Neural cell (in vitro differentiated cells): ENCODE measurements around the gene CSPG4. TPM values are rescaled to one million over a fixed set of nuclear protein-coding genes. Genes with fewer than 3 reads are reported as not detected.

Experiments
- H2AFZ ChIP-seq: fragments of 200-600, 300-800 bp; sonication (generic), shearing (Covaris generic); 2 replicates; pipeline ENCODE4 v1.6.0; 2014; ENCODE audit warnings: low read depth, mild to moderate bottlenecking, antibody characterized with exemption, low read length, moderate library complexity
- H3F3A ChIP-seq: fragments of 200-600 bp; shearing (Covaris generic); 2 replicates; pipeline ENCODE4 v1.6.1; 2016; ENCODE audit warnings: mild to moderate bottlenecking, moderate library complexity, mixed read lengths, antibody characterized with exemption, low read length; ENCODE audit not compliant: insufficient read depth, poor library complexity, severe bottlenecking
- H3K27ac ChIP-seq: fragments of 200-600, 300-800 bp; sonication (generic), shearing (Covaris generic); 2 replicates; pipeline ENCODE4 v1.5.1; 2014; ENCODE audit warnings: mild to moderate bottlenecking, low read length, moderate library complexity
- H3K27me3 ChIP-seq: fragments of 300-800, 200-600 bp; sonication (generic), shearing (Covaris generic); 2 replicates; pipeline ENCODE4 v1.6.0; 2014; ENCODE audit warnings: mild to moderate bottlenecking, low read depth, low read length, moderate library complexity; ENCODE audit not compliant: insufficient read depth
- H3K36me3 ChIP-seq: fragments of 300-800, 200-600 bp; sonication (generic), shearing (Covaris generic); 2 replicates; pipeline ENCODE4 v1.5.1; 2014; ENCODE audit warnings: mild to moderate bottlenecking, antibody characterized with exemption, low read length, moderate library complexity; ENCODE audit not compliant: insufficient read depth
- H3K4me2 ChIP-seq: fragments of 300-800, 200-600 bp; sonication (generic), shearing (Covaris generic); 2 replicates; pipeline ENCODE4 v1.6.0; 2014; ENCODE audit warnings: mild to moderate bottlenecking, low read length
- H3K4me3 ChIP-seq: fragments of 300-800, 200-600 bp; sonication (generic), shearing (Covaris generic); 2 replicates; pipeline ENCODE4 v1.5.1; 2014; ENCODE audit warnings: mild to moderate bottlenecking, low read length, moderate library complexity
- H3K79me2 ChIP-seq: fragments of 200-600 bp; shearing (Covaris generic); replicated peaks from 2 replicates; pipeline ENCODE4 v1.6.0; 2014; ENCODE audit warnings: mild to moderate bottlenecking, low read length, moderate library complexity; ENCODE audit not compliant: insufficient read depth
- H3K9ac ChIP-seq: fragments of 300-800, 200-600 bp; sonication (generic), shearing (Covaris generic); 2 replicates; pipeline ENCODE4 v1.6.1; 2016; ENCODE audit warnings: mild to moderate bottlenecking, low read length, mixed read lengths
- H3K9me2 ChIP-seq: fragments of 200-600 bp; shearing (Covaris generic); 2 replicates; pipeline ENCODE4 v1.6.1; 2016; ENCODE audit warnings: mild to moderate bottlenecking, low read length, mixed read lengths; ENCODE audit not compliant: insufficient read depth
- H3K9me3 ChIP-seq: fragments of 200-600, 300-800 bp; sonication (generic), shearing (Covaris generic); 2 replicates; pipeline ENCODE4 v1.6.1; 2016; ENCODE audit warnings: mild to moderate bottlenecking, mixed run types, low read length, moderate library complexity, mixed read lengths
- H4K20me1 ChIP-seq: fragments of 200-600 bp; shearing (Covaris generic); 2 replicates; pipeline ENCODE4 v1.6.1; 2016; ENCODE audit warnings: mild to moderate bottlenecking, mixed run types; ENCODE audit not compliant: insufficient read depth
- CTCF ChIP-seq: fragments of 450-650 bp; IDR thresholded peaks from 2 replicates; pipeline ENCODE4 v1.5.1; 2014; ENCODE audit warnings: antibody characterized with exemption, mild to moderate bottlenecking, moderate library complexity; ENCODE audit not compliant: poor library complexity, severe bottlenecking
- EP300 ChIP-seq: fragments of 450-650 bp; conservative IDR thresholded peaks from 2 replicates; pipeline ENCODE4 v1.6.1; 2014; ENCODE audit warnings: antibody characterized with exemption, mild to moderate bottlenecking, moderate library complexity; ENCODE audit not compliant: poor library complexity, severe bottlenecking
- EZH2 ChIP-seq: fragments of 200-600, 300-800 bp; shearing (Covaris generic), sonication (generic); IDR thresholded peaks from 2 replicates; pipeline ENCODE4 v1.6.1; 2014; ENCODE audit warnings: antibody characterized with exemption, low read length, borderline replicate concordance, mild to moderate bottlenecking; ENCODE audit not compliant: insufficient read depth, poor library complexity, severe bottlenecking
- MXI1 ChIP-seq: fragments of 450-650 bp; conservative IDR thresholded peaks from 2 replicates; pipeline ENCODE4 v1.6.1; 2014; ENCODE audit warnings: antibody characterized with exemption, mild to moderate bottlenecking; ENCODE audit not compliant: poor library complexity, severe bottlenecking
- POLR2AphosphoS5 ChIP-seq: IDR thresholded peaks from 2 replicates; pipeline ENCODE4 v1.6.1; 2012
- RAD21 ChIP-seq: fragments of 450-650 bp; conservative IDR thresholded peaks from 2 replicates; pipeline ENCODE4 v1.6.1; 2014; ENCODE audit warnings: antibody characterized with exemption, mild to moderate bottlenecking, moderate library complexity
- SMC3 ChIP-seq: fragments of 450-650 bp; conservative IDR thresholded peaks from 2 replicates; pipeline ENCODE4 v1.6.1; 2014; ENCODE audit warnings: antibody characterized with exemption, mild to moderate bottlenecking, moderate library complexity; ENCODE audit not compliant: poor library complexity
- TAF1 ChIP-seq: IDR thresholded peaks from 2 replicates; pipeline ENCODE4 v1.6.1; 2012; ENCODE audit warnings: low read depth
- polyA plus RNA-seq: library from polyadenylated mRNA; depleted of rRNA; stranded (reverse); fragments of >200 nt; gene quantifications from 2 replicates; pipeline ENCODE4 v1.2.3, GENCODE V29; 2014
- TF ChIP-seq, protein P1 (sequence below): IDR thresholded peaks from 2 replicates; pipeline ENCODE4 v1.6.1; 2012; ENCODE audit warnings: borderline replicate concordance

Gene CSPG4
- polyA plus RNA-seq, 1 donor from 2014 or later, result not detected

GRCh38 chr15:75648156-75649000, 64.3 kb downstream of the CSPG4 start:
- Histone ChIP-seq H3K9me3 (no peaks in the 10 kb centered on the region), H4K20me1 (no peaks in the 10 kb centered on the region), H3K4me3 (peak overlapping the region; percentile 82), H3K36me3 (no peaks in the 10 kb centered on the region), H2AFZ (no peak overlapping the region), H3K9me2 (no peaks in the 10 kb centered on the region), H3K27ac (no peak overlapping the region), H3K27me3 (peaks cover 27% of the 10 kb centered on the region), H3K4me2 (peak overlapping the region; percentile 50), H3K9ac (peak overlapping the region; percentile 48), H3K79me2 (peaks cover 4% of the 10 kb centered on the region), H3F3A (no peaks in the 10 kb centered on the region)
- no peak for TF ChIP-seq POLR2AphosphoS5
- TF ChIP-seq RAD21, result no peak
- TF ChIP-seq EP300, result no peak
- no peak for TF ChIP-seq CTCF
- no peak for TF ChIP-seq TAF1
- TF ChIP-seq SMC3, result no peak
- no peak for TF ChIP-seq MXI1
- no peak for TF ChIP-seq EZH2
- TF ChIP-seq, protein P1, sequence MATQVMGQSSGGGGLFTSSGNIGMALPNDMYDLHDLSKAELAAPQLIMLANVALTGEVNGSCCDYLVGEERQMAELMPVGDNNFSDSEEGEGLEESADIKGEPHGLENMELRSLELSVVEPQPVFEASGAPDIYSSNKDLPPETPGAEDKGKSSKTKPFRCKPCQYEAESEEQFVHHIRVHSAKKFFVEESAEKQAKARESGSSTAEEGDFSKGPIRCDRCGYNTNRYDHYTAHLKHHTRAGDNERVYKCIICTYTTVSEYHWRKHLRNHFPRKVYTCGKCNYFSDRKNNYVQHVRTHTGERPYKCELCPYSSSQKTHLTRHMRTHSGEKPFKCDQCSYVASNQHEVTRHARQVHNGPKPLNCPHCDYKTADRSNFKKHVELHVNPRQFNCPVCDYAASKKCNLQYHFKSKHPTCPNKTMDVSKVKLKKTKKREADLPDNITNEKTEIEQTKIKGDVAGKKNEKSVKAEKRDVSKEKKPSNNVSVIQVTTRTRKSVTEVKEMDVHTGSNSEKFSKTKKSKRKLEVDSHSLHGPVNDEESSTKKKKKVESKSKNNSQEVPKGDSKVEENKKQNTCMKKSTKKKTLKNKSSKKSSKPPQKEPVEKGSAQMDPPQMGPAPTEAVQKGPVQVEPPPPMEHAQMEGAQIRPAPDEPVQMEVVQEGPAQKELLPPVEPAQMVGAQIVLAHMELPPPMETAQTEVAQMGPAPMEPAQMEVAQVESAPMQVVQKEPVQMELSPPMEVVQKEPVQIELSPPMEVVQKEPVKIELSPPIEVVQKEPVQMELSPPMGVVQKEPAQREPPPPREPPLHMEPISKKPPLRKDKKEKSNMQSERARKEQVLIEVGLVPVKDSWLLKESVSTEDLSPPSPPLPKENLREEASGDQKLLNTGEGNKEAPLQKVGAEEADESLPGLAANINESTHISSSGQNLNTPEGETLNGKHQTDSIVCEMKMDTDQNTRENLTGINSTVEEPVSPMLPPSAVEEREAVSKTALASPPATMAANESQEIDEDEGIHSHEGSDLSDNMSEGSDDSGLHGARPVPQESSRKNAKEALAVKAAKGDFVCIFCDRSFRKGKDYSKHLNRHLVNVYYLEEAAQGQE, result no peak

DNA sequence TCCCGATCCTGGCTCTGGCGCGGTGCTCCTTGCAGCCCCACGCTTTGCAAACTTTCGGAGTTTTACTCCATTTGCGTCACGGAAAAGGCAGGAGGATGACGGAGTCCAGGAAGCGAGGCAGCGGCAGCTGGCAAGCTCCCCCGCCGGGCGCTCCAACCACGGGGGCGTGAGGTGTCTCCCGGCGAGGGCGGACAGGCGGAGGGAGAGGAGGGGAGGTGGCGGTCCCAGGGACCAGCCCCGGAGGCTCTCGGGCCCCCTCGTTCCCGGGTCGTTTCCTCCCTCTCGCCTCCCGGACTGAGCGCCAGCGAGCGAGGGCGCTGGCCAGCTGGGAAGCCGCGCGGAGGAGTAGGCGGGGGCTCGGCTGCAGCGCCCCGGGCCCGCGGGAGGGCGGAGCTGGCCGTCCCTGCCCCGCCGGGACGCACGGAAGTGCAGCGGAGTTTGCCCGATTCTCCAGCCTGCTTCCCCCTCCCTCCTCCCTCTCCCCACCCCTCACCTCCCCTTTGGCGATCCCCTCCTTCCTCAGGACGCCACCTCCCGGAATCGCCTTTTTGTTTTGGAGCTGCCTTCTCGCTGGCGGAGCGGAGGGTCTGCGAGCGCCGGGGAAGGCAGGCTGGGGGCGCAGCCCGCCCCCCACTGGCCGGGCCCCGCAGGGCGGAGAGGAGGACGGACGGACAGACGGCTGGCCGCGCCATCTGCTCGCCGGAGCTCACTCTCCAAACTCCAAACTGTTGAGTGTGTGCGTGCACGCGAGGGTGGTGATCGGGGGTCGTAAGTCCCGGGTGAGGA, 65.1 kb downstream of the CSPG4 start, which contains the start of gene SNX33:
Gene SNX33 (plus strand): TSS at position 543 of the 786 bp plus-strand sequence. CDS start 1,191 bp downstream, outside the sequence.
- H3K4me2 ChIP-seq, result peak within 1 kb of the TSS; percentile 50
- peak within 1 kb of the TSS; percentile 82 for H3K4me3 ChIP-seq
- peaks cover 27% of the 10 kb centered on the region for H3K27me3 ChIP-seq
- no peaks in the 10 kb centered on the region for H3F3A ChIP-seq
- H3K9ac ChIP-seq, result peak within 1 kb of the TSS; percentile 48
- no peak within 1 kb of the TSS for H3K27ac ChIP-seq
- no peak within 1 kb of the TSS for H2AFZ ChIP-seq
- H3K9me3 ChIP-seq, result no peaks in the 10 kb centered on the region
- no peaks in the 10 kb centered on the region for H4K20me1 ChIP-seq
- no peaks in the 10 kb centered on the region for H3K9me2 ChIP-seq
- H3K36me3 ChIP-seq, result no peaks in the 10 kb centered on the region
- TF ChIP-seq EZH2 (no peak), CTCF (peak; percentile 54), MXI1 (peak; percentile 38), EP300 (no peak), TAF1 (no peak), SMC3 (no peak), POLR2AphosphoS5 (no peak), RAD21 (no peak)
- TF ChIP-seq, protein P1, result no peak
- peaks cover 4% of the 10 kb centered on the region for H3K79me2 ChIP-seq
